K562 (cell line): Measurements from ENCODE around the gene TEDC1. TPM values are rescaled to one million over a fixed set of nuclear protein-coding genes. Genes with fewer than 3 reads are reported as not detected.

ENCODE experiments used
- ATF1 ChIP-seq, 2 experiments: fragments of 450-650 bp in 1 of 2; IDR thresholded peaks; 2 replicates each; pipeline ENCODE4 v1.6.1; 2016; ENCODE audit warnings: missing compliant biosample characterization in 1 of 2, missing genetic modification characterization in 1 of 2
- ELF4 ChIP-seq: fragments of 450-650 bp; formaldehyde crosslinking; IDR thresholded peaks from 2 replicates; pipeline ENCODE4 v1.4.0; 2022; ENCODE audit warnings: missing genetic modification characterization
- FOS ChIP-seq: IDR thresholded peaks from 3 replicates; pipeline ENCODE4 v1.6.1; 2011; ENCODE audit not compliant: insufficient read length; ENCODE audit errors: extremely low read depth
- MCM2 ChIP-seq: fragments of 450-650 bp; IDR thresholded peaks from 2 replicates; pipeline ENCODE4 v1.6.1; 2017; ENCODE audit warnings: low read depth, mild to moderate bottlenecking
- MXI1 ChIP-seq: IDR thresholded peaks from 2 replicates; pipeline ENCODE4 v1.6.1; 2011; ENCODE audit warnings: low read depth, mild to moderate bottlenecking, improper control_type of control experiment, low read length
- PPARD ChIP-seq: fragments of 250-450 bp; sonication (Bioruptor Pico); IDR thresholded peaks from 2 replicates; pipeline ENCODE4 v1.8.0; 2022; ENCODE audit warnings: inconsistent platforms, mild to moderate bottlenecking, moderate library complexity
- SRSF1 ChIP-seq: fragments of 200-400 bp; formaldehyde crosslinking; IDR thresholded peaks from 2 replicates; pipeline ENCODE4 v1.6.1; 2017; ENCODE audit warnings: mild to moderate bottlenecking, low read depth, low read length, moderate library complexity
- STAG1 ChIP-seq: sonication (generic); formaldehyde crosslinking; IDR thresholded peaks from 2 replicates; pipeline ENCODE4 v1.5.0; 2020; ENCODE audit warnings: missing genetic modification reagents, borderline replicate concordance
- TAF9B ChIP-seq: fragments of 450-650 bp; IDR thresholded peaks from 2 replicates; pipeline ENCODE4 v1.6.1; 2018; ENCODE audit warnings: mild to moderate bottlenecking; ENCODE audit not compliant: partially characterized antibody
- TBP ChIP-seq: optimal IDR thresholded peaks from 2 replicates; pipeline ENCODE3; 2011; ENCODE audit warnings: low read depth, low read length, improper control_type of control experiment
- ZBED1 ChIP-seq: IDR thresholded peaks from 2 replicates; pipeline ENCODE4 v1.6.1; 2014
- ZBTB12 ChIP-seq: fragments of 250-450 bp; sonication (Bioruptor Pico); IDR thresholded peaks from 2 replicates; pipeline ENCODE4 v1.4.0; 2020
- ZNF24 ChIP-seq: fragments of 450-650 bp; IDR thresholded peaks from 2 replicates; pipeline ENCODE4 v1.6.1; 2016
- ZNF639 ChIP-seq, 2 experiments: fragments of 200-800 bp in 1 of 2; sonication (Bioruptor generic) in 1 of 2; sonication (generic) in 1 of 2; formaldehyde crosslinking in 1 of 2; IDR thresholded peaks in 1 of 2; conservative IDR thresholded peaks in 1 of 2; 2 replicates each; pipeline versions ENCODE4 v1.5.0 to v1.6.1; 2016 to 2020; ENCODE audit warnings: missing compliant biosample characterization in 1 of 2, missing genetic modification characterization in 1 of 2, missing genetic modification reagents in 1 of 2
- polyA plus RNA-seq, 8 experiments: library from polyadenylated mRNA; depleted of rRNA in 4 of 8; stranded (reverse) in 5 of 8; unstranded in 3 of 8; fragments of >200 nt; fragmentation: Nextera tagmentation in 2 of 8; fragmentation: Illumina TruSeq in 1 of 8; extraction: Ambion mirVana in 2 of 8; extraction: Trizol in 1 of 8; gene quantifications; 2 replicates each; pipeline versions ENCODE4 v1.2.1 to v1.2.3, GENCODE V29; 2011 to 2014; ENCODE audit warnings: inconsistent platforms in 1 of 8, missing spikeins in 1 of 8
- total RNA-seq, 7 experiments: library from RNA; depleted of rRNA in 6 of 7; stranded (reverse); fragments of >200 nt in 6 of 7; fragmentation: Illumina TruSeq in 2 of 7; extraction: Trizol in 2 of 7; gene quantifications; 2 replicates each; pipeline versions ENCODE4 v1.2.1 to v1.2.3, GENCODE V29; 2011 to 2021; ENCODE audit warnings: low replicate concordance in 1 of 7
- TF ChIP-seq, protein P1 (sequence below), 3 experiments: fragments of 200-800 bp in 1 of 3; fragments of 250-450 bp in 1 of 3; fragments of 450-650 bp in 1 of 3; sonication (Bioruptor Pico) in 1 of 3; sonication (Bioruptor generic) in 1 of 3; formaldehyde crosslinking in 1 of 3; IDR thresholded peaks; 2 replicates each; pipeline versions ENCODE4 v1.6.1 to v1.8.0; 2016 to 2022; ENCODE audit warnings: mild to moderate bottlenecking in 2 of 3, missing genetic modification characterization in 2 of 3, missing compliant biosample characterization in 1 of 3, moderate library complexity in 1 of 3
- TF ChIP-seq, protein P2 (sequence below): fragments of 250-450 bp; sonication (Bioruptor Pico); IDR thresholded peaks from 2 replicates; pipeline ENCODE4 v1.4.0; 2020; ENCODE audit warnings: mild to moderate bottlenecking, moderate library complexity
- TF ChIP-seq, protein P3 (sequence below), 2 experiments: IDR thresholded peaks; 2 replicates each; pipeline ENCODE4 v1.6.1; 2011; ENCODE audit warnings: borderline replicate concordance in 1 of 2, control low read depth in 1 of 2, low read depth in 1 of 2, low read length in 1 of 2, mild to moderate bottlenecking in 1 of 2, mixed read lengths in 1 of 2, moderate library complexity in 1 of 2; ENCODE audit not compliant: insufficient read depth in 1 of 2, insufficient read length in 1 of 2, poor library complexity in 1 of 2, severe bottlenecking in 1 of 2; ENCODE audit errors: extremely low read depth in 1 of 2

The TEDC1 gene
- total and polyA plus RNA-seq, 9 of the 15 experiments (the other 6 are each of a cell fraction or from before 2014, with no cell fraction given) = 0.21 to 28.3 (median 5.9) TPM

GRCh38 chr14:105527826-105528585 lies 37.0 kb downstream of the TEDC1 start (continued):
- TF ChIP-seq, protein P1, sequence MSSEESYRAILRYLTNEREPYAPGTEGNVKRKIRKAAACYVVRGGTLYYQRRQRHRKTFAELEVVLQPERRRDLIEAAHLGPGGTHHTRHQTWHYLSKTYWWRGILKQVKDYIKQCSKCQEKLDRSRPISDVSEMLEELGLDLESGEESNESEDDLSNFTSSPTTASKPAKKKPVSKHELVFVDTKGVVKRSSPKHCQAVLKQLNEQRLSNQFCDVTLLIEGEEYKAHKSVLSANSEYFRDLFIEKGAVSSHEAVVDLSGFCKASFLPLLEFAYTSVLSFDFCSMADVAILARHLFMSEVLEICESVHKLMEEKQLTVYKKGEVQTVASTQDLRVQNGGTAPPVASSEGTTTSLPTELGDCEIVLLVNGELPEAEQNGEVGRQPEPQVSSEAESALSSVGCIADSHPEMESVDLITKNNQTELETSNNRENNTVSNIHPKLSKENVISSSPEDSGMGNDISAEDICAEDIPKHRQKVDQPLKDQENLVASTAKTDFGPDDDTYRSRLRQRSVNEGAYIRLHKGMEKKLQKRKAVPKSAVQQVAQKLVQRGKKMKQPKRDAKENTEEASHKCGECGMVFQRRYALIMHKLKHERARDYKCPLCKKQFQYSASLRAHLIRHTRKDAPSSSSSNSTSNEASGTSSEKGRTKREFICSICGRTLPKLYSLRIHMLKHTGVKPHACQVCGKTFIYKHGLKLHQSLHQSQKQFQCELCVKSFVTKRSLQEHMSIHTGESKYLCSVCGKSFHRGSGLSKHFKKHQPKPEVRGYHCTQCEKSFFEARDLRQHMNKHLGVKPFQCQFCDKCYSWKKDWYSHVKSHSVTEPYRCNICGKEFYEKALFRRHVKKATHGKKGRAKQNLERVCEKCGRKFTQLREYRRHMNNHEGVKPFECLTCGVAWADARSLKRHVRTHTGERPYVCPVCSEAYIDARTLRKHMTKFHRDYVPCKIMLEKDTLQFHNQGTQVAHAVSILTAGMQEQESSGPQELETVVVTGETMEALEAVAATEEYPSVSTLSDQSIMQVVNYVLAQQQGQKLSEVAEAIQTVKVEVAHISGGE (CRISPR knock-in tag; IDR thresholded peaks at IDR 0.05) = peak in 1 of 3 experiments; percentile 68; a peak in 2 of 6 replicates
- TF ChIP-seq FOS (no peak), MXI1 (no peak), PPARD (CRISPR knock-in tag) (no peak), STAG1 (CRISPR knock-in tag) (peak; percentile 75; the same call in 1 of the 2 replicates), TBP (peak; percentile 25), ZBTB12 (CRISPR knock-in tag) (no peak), ELF4 (CRISPR knock-in tag) (no peak), ZNF639 (CRISPR knock-in tag; conservative IDR thresholded peaks at IDR 0.05 in 1 of 2, IDR thresholded peaks at IDR 0.05 in 1 of 2) (no peak), SRSF1 (no peak), ZBED1 (no peak), ZNF24 (no peak), ATF1 (CRISPR knock-in tag; IDR thresholded peaks at IDR 0.05) (no peak), ATF1 (tag; IDR thresholded peaks at IDR 0.05) (no peak), MCM2 (no peak), TAF9B (no peak)
- TF ChIP-seq, protein P2, sequence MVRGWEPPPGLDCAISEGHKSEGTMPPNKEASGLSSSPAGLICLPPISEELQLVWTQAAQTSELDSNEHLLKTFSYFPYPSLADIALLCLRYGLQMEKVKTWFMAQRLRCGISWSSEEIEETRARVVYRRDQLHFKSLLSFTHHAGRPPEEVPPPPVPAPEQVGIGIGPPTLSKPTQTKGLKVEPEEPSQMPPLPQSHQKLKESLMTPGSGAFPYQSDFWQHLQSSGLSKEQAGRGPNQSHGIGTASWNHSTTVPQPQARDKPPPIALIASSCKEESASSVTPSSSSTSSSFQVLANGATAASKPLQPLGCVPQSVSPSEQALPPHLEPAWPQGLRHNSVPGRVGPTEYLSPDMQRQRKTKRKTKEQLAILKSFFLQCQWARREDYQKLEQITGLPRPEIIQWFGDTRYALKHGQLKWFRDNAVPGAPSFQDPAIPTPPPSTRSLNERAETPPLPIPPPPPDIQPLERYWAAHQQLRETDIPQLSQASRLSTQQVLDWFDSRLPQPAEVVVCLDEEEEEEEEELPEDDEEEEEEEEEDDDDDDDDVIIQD (CRISPR knock-in tag) = no peak
- TF ChIP-seq, protein P3, sequence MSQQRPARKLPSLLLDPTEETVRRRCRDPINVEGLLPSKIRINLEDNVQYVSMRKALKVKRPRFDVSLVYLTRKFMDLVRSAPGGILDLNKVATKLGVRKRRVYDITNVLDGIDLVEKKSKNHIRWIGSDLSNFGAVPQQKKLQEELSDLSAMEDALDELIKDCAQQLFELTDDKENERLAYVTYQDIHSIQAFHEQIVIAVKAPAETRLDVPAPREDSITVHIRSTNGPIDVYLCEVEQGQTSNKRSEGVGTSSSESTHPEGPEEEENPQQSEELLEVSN (IDR thresholded peaks at IDR 0.05; ENCODE audit: borderline replicate concordance in 1 of 2, extremely low read depth in 1 of 2, insufficient read depth in 1 of 2, insufficient read length in 1 of 2, low read depth in 1 of 2, low read length in 1 of 2, poor library complexity in 1 of 2, severe bottlenecking in 1 of 2) = peak; percentile 71 to 91
